Ascending aorta (tissue), 2 donors: ENCODE data around the gene POPDC2. TPM values are rescaled to one million over a fixed set of nuclear protein-coding genes. Genes with fewer than 3 reads are reported as not detected.
A peak's percentile ranks its signal among the peaks of the same experiment; 100 is the strongest.

Experiments used
- DNase-seq, 2 donors: peaks; one replicate each; pipeline ENCODE4 v3.0.0-alpha.2; 2019; ENCODE audit warnings: low spot score in 2 of 2
- H3K27ac ChIP-seq, 2 donors: fragments of 200-600 bp; sonication (generic); one replicate each; pipeline ENCODE4 v1.5.1; 2016 to 2017; ENCODE audit warnings: mild to moderate bottlenecking in 1 of 2
- H3K27me3 ChIP-seq: fragments of 200-600 bp; sonication (generic); one replicate; pipeline ENCODE4 v1.5.1; 2017
- H3K36me3 ChIP-seq, 2 donors: fragments of 200-600 bp; sonication (generic); one replicate each; pipeline ENCODE4 v1.5.1; 2016
- H3K4me1 ChIP-seq, 2 donors: fragments of 200-600 bp; sonication (generic); one replicate each; pipeline ENCODE4 v1.5.1; 2016 to 2017; ENCODE audit warnings: mild to moderate bottlenecking in 1 of 2
- H3K4me3 ChIP-seq, 2 donors: fragments of 200-600 bp; sonication (generic); one replicate each; pipeline ENCODE4 v1.5.1; 2016 to 2017; ENCODE audit warnings: mild to moderate bottlenecking in 1 of 2
- H3K9me3 ChIP-seq, 2 donors: fragments of 200-600 bp; sonication (generic); one replicate each; pipeline ENCODE4 v1.5.1; 2016
- intact Hi-C: fragments of 100-400 bp; cut with DNase I; formaldehyde crosslinking; loops from one replicate; pipeline ENCODE4 v1.15.1; 2023
- total RNA-seq: library from RNA; depleted of rRNA; stranded (reverse); fragments of >200 nt; gene quantifications from one replicate; pipeline ENCODE4 v1.1.0, GENCODE V29; 2016
- TF ChIP-seq, protein P1 (sequence below), 3 experiments: fragments of 200-600 bp in 2 of 3; fragments of 450-650 bp in 1 of 3; sonication (generic) in 2 of 3; IDR thresholded peaks; one replicate each; pipeline ENCODE4 v1.5.1; 2016 to 2019; ENCODE audit warnings: antibody characterized with exemption in 3 of 3, mild to moderate bottlenecking in 1 of 3, moderate library complexity in 1 of 3

POPDC2 gene
- total RNA-seq, 1 donor from 2014 or later, result 4.7 TPM

DNA sequence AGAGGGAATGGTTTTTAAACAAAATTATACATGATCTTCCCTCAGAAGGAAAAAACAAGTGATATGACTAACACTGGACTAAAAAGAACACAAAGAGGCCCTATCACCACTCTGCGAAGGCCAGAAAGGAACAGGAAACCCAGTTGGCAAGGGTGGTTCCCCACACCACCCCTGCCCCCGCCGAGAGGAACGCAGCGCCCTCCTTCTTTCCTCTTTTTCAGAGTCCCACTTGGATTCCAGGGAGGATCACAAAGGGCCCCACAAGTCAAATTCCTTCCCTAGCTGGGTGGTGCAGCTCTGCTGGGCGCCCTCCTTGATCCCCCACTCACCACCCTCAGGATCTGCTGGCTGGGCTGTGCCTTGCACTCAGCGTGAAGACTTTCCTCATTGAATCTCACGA, 32.9 kb downstream of the POPDC2 start:
- TF ChIP-seq, protein P1, sequence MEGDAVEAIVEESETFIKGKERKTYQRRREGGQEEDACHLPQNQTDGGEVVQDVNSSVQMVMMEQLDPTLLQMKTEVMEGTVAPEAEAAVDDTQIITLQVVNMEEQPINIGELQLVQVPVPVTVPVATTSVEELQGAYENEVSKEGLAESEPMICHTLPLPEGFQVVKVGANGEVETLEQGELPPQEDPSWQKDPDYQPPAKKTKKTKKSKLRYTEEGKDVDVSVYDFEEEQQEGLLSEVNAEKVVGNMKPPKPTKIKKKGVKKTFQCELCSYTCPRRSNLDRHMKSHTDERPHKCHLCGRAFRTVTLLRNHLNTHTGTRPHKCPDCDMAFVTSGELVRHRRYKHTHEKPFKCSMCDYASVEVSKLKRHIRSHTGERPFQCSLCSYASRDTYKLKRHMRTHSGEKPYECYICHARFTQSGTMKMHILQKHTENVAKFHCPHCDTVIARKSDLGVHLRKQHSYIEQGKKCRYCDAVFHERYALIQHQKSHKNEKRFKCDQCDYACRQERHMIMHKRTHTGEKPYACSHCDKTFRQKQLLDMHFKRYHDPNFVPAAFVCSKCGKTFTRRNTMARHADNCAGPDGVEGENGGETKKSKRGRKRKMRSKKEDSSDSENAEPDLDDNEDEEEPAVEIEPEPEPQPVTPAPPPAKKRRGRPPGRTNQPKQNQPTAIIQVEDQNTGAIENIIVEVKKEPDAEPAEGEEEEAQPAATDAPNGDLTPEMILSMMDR (IDR thresholded peaks at IDR 0.05), result no peak
- Histone ChIP-seq H3K36me3 (no peaks in the 10 kb centered on the region), H3K4me1 (peaks cover 4 to 48% of the 10 kb centered on the region in 2 donors), H3K4me3 (no peak overlapping the region), H3K9me3 (no peaks in the 10 kb centered on the region), H3K27me3 (no peaks in the 10 kb centered on the region), H3K27ac (peak overlapping the region; percentile 74 to 85)
- DNase-seq, result peak in 1 of 2 donors; percentile 73
- intact Hi-C loops, result loop anchor here (2.0 to 5.0 kb wide), 2 partner anchors 45 to 49 kb away; partner anchors contain the start of gene COX17

DNA sequence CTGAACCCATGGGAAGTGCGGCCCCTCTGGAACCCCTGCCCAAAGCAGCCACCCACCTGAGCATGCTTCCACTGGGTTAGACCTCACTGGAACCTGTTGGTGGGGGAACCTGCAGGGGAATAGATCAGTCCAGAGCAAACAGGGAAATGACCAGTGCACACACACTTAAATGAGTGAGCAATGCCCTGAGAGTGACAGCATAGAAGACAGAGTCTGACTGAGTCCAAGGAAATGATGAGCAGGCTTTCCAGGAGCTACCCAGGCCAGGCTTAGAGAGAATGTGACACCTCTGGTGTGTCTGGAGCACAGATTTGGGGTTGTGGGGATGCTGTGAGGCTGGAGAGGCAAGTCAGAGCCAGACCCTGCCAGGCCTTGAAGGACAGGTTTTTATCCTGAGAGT, 34.2 kb downstream of the POPDC2 start:
- intact Hi-C loops, result loop anchor here (2.0 to 5.0 kb wide), 2 partner anchors 44 to 51 kb away; partner anchors contain the start of gene COX17
- peak in 1 of 2 donors; percentile 47 for DNase-seq
- no peaks in the 10 kb centered on the region for H3K36me3 ChIP-seq
- TF ChIP-seq, protein P1 (IDR thresholded peaks at IDR 0.05), result no peak
- H3K4me1 ChIP-seq, result peaks cover 4 to 36% of the 10 kb centered on the region in 2 donors
- H3K9me3 ChIP-seq, result no peaks in the 10 kb centered on the region
- no peaks in the 10 kb centered on the region for H3K27me3 ChIP-seq
- no peak overlapping the region for H3K4me3 ChIP-seq
- H3K27ac ChIP-seq, result peak overlapping the region; percentile 29 to 32

DNA sequence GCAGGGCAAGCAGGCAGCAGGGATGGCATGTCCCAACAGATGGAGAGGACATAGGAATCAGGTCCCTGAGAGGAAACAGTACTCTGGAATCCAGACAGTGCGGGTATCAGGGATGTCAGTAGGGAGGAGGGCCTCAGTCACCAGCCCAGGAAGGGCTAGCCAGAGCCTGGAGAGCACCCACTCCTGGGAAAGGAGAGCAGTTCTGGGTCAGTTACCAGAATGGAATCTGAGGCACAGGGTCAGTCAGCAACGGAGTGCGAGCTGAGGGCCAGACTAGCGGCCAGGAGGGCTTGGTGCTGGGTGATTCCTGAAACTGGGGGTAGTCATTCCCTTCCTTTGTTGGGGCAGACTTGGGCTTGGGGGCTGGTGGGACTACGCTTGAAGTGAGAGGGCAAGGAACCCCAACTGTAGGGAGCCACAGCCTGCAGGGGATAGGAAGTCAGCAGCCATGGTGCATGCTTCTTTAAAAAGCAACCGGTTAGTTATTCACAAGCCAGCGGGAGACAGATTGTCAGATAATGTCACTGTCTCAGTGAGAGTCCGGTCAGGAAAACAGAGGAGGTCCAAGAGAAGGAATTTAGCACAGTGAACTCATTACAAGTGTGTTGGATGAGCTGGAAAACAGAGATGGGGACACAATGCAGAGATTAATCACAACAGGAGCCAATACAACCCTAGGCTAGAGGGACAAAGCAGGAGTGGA, 34.8 kb downstream of the POPDC2 start:
- no peaks in the 10 kb centered on the region for H3K27me3 ChIP-seq
- no peaks in the 10 kb centered on the region for H3K36me3 ChIP-seq
- no peak overlapping the region for H3K4me3 ChIP-seq
- DNase-seq, result peak in 1 of 2 donors; percentile 55
- H3K27ac ChIP-seq, result no peak overlapping the region
- TF ChIP-seq, protein P1 (IDR thresholded peaks at IDR 0.05), result no peak
- intact Hi-C loops, result loop anchor here (2.0 to 5.0 kb wide), 2 partner anchors 43 to 51 kb away; partner anchors contain the start of gene COX17
- H3K4me1 ChIP-seq, result peaks cover 4 to 30% of the 10 kb centered on the region in 2 donors
- no peaks in the 10 kb centered on the region for H3K9me3 ChIP-seq

DNA sequence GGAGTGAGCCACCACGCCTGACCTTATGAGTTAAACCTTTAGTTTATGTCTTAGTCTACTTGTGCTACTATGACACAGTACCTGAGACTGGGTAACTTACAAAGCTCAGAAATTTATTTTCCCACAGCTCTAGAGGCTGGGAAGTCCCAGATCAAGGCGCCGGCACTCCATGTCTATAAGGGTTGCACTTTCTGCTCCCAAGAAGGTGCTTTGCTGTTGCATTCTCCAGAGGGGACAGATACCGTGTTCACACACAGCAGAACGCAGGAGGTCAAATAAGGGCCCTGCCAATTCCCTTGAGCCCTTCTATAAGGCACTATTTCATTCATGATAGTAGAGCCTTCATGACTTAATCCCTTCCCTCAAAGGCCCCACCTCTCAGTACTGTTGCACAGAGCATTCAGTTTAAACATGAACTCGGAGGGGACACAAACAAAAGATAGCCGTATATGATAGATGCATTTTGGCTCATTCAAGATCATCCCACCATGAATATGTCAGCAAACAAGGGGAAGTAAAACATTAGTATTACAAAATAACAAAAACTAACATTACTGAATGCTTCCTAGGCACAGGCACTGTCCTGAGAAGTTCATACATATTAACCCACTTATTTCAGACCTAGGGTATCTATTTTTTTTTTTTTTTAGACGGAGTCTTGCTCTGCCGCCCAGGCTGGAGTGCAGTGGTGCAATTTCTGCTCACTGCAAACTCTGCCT, 36.2 kb downstream of the POPDC2 start:
- Histone ChIP-seq H3K27me3 (no peaks in the 10 kb centered on the region), H3K9me3 (no peaks in the 10 kb centered on the region), H3K36me3 (no peaks in the 10 kb centered on the region), H3K4me1 (peaks cover 0 to 17% of the 10 kb centered on the region in 2 donors), H3K4me3 (no peak overlapping the region), H3K27ac (no peak overlapping the region)
- intact Hi-C loops, result no loop called here
- peak in 1 of 2 donors; percentile 45 for DNase-seq
- TF ChIP-seq, protein P1 (IDR thresholded peaks at IDR 0.05), result no peak

DNA sequence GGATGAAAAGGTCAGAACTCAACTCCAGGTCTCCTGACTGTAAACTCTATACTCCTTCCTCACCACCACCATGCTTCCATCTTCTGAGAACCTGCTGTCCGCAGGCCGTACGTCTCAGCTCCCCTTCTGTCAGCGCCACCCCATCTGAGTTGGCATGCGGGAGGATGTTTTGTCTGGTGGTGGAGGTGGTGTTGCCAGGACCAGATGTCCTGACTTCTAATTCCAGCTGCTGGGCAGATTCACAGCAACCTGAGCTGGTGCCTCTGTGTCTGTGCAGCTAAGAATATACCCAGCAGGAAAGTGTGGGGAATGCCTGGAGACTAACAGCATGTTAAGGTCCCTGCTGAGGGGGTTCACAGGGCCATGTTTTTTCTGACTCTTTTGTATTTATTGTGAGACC, 39.5 kb downstream of the POPDC2 start:
- Histone ChIP-seq H3K27ac (no peak overlapping the region), H3K36me3 (no peaks in the 10 kb centered on the region), H3K27me3 (no peaks in the 10 kb centered on the region), H3K9me3 (no peaks in the 10 kb centered on the region), H3K4me1 (no peaks in the 10 kb centered on the region), H3K4me3 (no peak overlapping the region)
- intact Hi-C loops, result no loop called here
- TF ChIP-seq, protein P1 (IDR thresholded peaks at IDR 0.05), result no peak
- peak in 1 of 2 donors; percentile 43 for DNase-seq
